ENCODE results near the gene MEIS1. TPM values are rescaled to one million over a fixed set of nuclear protein-coding genes. Genes with fewer than 3 reads are reported as not detected.

MEIS1 gene
- total RNA-seq, 1 experiment from 2014 or later: 6.4 TPM

GRCh38 chr2:66429693-66430504 is 5.0 kb upstream of the MEIS1 start:
- in situ Hi-C loops (cut with HindIII; ENCODE audit: low pct_unique_long_range_greater_than_20kb, low sequenced_read_pairs): no loop called here
- no peak for DNase-seq (ENCODE audit: low read depth, low spot score)

DNA sequence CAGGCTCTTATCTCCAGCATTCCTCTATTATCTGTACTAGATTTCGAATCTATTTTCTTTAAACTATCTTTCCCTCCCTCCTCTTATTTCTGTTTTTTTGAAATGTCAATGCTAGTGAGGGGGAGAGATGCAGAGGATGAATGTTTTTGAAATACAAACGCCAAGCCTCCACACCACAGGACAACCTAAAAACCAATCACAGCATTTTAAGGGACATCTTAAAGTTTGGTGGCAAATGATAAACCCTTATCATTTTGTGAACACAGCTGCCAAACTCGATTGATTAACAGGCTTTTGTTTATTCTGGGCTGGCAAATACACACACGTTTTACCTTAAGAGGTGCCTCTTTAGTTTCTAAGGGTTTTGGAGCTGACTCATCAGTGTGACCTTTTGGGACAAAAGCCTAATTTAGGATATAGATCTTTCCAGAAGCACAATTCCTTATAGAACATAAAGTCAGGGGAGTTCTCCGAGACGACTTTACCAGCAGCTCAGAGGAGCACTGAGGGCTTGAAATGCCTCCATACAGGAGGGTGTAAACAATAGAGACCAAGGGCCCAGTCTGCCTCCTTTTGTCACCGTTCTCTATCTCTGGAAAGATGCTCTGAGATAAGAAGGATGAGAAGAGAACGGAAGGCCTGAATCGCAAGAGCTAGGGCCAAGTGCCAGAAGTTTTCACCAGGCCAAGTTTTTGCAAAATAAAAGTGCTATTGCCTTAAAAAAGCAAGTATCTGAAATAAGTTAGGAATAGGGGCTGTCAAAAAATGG is 4.2 kb upstream of the MEIS1 start:
- in situ Hi-C loops (cut with HindIII; ENCODE audit: low pct_unique_long_range_greater_than_20kb, low sequenced_read_pairs): no loop called here
- DNase-seq (ENCODE audit: low read depth, low spot score): no peak

- no peak for DNase-seq (ENCODE audit: low read depth, low spot score)
- in situ Hi-C loops (cut with HindIII; ENCODE audit: low pct_unique_long_range_greater_than_20kb, low sequenced_read_pairs): no loop called here
These were observed 3.7 kb upstream of the MEIS1 start for GRCh38 chr2:66431274-66431642.

DNA sequence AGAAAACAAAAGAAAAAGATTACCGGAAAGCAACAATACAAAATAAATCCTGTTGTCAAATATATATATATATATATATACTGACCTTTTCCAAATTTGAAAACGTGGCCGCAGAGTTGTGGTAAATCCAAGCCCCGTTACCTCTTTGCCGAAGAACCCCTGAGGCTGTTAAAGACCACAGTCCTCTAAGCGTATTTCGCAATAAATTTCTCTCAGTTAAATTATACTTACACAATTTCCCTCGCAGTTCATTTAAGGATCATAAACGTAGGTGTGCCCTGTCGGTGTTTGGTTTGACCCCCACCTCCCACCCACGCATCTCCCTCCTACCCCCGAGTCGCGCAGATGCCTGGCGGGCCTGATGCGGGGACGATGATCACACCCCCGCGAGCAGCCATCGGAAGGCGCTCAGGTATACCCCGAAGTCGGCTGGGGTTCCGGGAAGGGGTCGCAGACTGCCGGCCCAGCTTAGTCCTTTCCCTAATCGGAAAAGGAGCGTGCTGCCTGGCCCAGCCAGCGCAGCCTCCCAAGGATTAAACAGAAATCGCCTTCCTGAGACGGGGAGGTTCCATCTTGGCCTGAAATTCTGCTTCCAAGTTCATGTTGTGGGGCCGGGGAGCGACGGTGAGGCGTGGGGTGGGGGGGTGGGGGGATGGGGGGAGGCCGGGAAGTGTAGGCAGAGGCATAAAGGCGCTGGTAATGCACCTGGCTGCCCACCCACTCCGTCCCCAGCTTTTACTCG is 2.9 kb upstream of the MEIS1 start:
- in situ Hi-C loops (cut with HindIII; ENCODE audit: low pct_unique_long_range_greater_than_20kb, low sequenced_read_pairs): no loop called here
- DNase-seq (ENCODE audit: low read depth, low spot score): no peak

GRCh38 chr2:66432801-66433694 is 1.9 kb upstream of the MEIS1 start:
- peak; percentile 96 for DNase-seq (ENCODE audit: low read depth, low spot score)
- in situ Hi-C loops (cut with HindIII; ENCODE audit: low pct_unique_long_range_greater_than_20kb, low sequenced_read_pairs): no loop called here

DNA sequence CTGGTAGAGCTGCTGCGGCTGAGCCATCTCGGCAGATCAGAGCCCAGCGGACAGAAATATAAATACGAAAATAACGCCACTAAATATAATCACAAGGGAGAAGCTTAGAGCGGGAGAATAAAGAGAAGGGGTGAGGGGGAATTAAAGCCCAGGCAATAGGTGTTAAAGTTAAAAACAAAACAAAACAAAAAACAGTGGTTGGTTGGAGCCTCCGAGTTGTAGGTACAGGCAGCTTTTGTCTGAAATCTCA is 1.3 kb upstream of the MEIS1 start:
- no peak for DNase-seq (ENCODE audit: low read depth, low spot score)
- in situ Hi-C loops (cut with HindIII; ENCODE audit: low pct_unique_long_range_greater_than_20kb, low sequenced_read_pairs): no loop called here

GRCh38 chr2:66433945-66434678 is 813 bp upstream of the MEIS1 start:
- in situ Hi-C loops (cut with HindIII; ENCODE audit: low pct_unique_long_range_greater_than_20kb, low sequenced_read_pairs): no loop called here
- peak; percentile 46 for DNase-seq (ENCODE audit: low read depth, low spot score)

DNA sequence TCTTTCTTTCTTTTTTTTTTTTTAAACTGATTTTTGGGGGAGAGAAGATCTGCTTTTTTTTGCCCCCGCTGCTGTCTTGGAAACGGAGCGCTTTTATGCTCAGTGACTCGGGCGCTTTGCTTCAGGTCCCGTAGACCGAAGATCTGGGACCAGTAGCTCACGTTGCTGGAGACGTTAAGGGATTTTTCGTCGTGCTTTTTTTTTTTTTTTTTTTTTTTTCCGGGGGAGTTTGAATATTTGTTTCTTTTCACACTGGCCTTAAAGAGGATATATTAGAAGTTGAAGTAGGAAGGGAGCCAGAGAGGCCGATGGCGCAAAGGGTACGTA is 587 bp downstream of the MEIS1 start:
- in situ Hi-C loops (cut with HindIII; ENCODE audit: low pct_unique_long_range_greater_than_20kb, low sequenced_read_pairs): no loop called here

DNA sequence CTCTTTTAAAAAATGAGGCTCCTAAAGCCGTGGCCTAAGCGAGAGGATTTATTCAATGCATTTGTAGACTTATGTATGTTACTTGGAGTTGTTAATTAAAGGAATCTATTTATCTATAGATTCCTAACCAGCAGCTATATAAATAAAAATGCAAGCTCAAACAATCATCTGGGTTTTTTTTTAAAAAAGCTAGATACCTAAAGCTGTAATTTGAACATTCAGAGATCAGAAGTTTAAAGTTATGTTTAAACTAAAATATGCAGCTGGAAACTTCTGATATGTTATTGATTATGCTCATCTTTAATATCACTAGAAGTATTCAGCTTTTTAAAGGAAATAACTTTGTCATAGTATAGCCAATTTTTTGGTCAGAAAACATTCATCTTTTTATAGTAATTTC is 1.0 kb downstream of the MEIS1 start:
- DNase-seq (ENCODE audit: low read depth, low spot score): no peak
- in situ Hi-C loops (cut with HindIII; ENCODE audit: low pct_unique_long_range_greater_than_20kb, low sequenced_read_pairs): no loop called here

More for the DNA sequence above, 587 bp downstream of the MEIS1 start:
- no peak for DNase-seq (ENCODE audit: low read depth, low spot score)

DNA sequence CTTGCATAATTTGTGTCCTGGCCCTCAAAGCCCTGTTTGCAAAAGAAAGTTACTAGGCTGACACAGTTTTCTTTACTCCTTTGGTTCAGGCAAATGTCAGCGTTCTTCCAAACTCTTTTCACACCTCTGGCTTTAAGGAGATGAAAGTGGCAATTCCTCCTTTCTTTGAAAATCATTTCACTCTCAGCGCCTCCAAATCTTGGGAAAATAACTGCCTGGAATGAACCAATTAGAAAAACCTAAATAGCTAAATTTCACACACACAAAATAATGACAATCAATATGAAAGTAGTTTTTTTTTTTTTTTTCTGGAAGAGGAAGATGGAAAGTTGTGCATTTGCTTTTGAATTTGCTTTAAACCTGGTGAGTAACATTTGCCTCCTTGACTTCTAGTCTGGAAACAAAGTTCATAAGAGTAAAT is 1.7 kb downstream of the MEIS1 start:
- in situ Hi-C loops (cut with HindIII; ENCODE audit: low pct_unique_long_range_greater_than_20kb, low sequenced_read_pairs): no loop called here
- DNase-seq (ENCODE audit: low read depth, low spot score): no peak

- in situ Hi-C loops (cut with HindIII; ENCODE audit: low pct_unique_long_range_greater_than_20kb, low sequenced_read_pairs): no loop called here
- no peak for DNase-seq (ENCODE audit: low read depth, low spot score)
These were observed 2.3 kb downstream of the MEIS1 start for GRCh38 chr2:66437109-66437690.

GRCh38 chr2:66437691-66438497 is 3.0 kb downstream of the MEIS1 start:
- in situ Hi-C loops (cut with HindIII; ENCODE audit: low pct_unique_long_range_greater_than_20kb, low sequenced_read_pairs): no loop called here
- DNase-seq (ENCODE audit: low read depth, low spot score): no peak

GRCh38 chr2:66438498-66438833 is 3.5 kb downstream of the MEIS1 start:
- in situ Hi-C loops (cut with HindIII; ENCODE audit: low pct_unique_long_range_greater_than_20kb, low sequenced_read_pairs): no loop called here
- no peak for DNase-seq (ENCODE audit: low read depth, low spot score)

- in situ Hi-C loops (cut with HindIII; ENCODE audit: low pct_unique_long_range_greater_than_20kb, low sequenced_read_pairs): no loop called here
- no peak for DNase-seq (ENCODE audit: low read depth, low spot score)
These were observed 4.2 kb downstream of the MEIS1 start for GRCh38 chr2:66438891-66439811.

- in situ Hi-C loops (cut with HindIII; ENCODE audit: low pct_unique_long_range_greater_than_20kb, low sequenced_read_pairs): no loop called here
- no peak for DNase-seq (ENCODE audit: low read depth, low spot score)
These were observed 5.1 kb downstream of the MEIS1 start for GRCh38 chr2:66439812-66440542.

All from SK-MEL-5 (cell line).